Stomach (tissue), 4 donors: Measurements from ENCODE around the gene C9orf43.

ENCODE experiments used
- CTCF ChIP-seq, 7 experiments: fragments of 450-650 bp in 4 of 7; fragments of 200-600 bp in 3 of 7; sonication (generic) in 3 of 7; IDR thresholded peaks; one replicate each; pipeline ENCODE4 v1.5.1; 2016 to 2019; ENCODE audit warnings: antibody characterized with exemption in 7 of 7, control low read depth in 2 of 7, mild to moderate bottlenecking in 1 of 7
- EP300 ChIP-seq: sonication (generic); formaldehyde crosslinking; IDR thresholded peaks from one replicate; pipeline ENCODE4 v1.6.1; 2017; ENCODE audit warnings: antibody characterized with exemption
- POLR2A ChIP-seq, 4 donors: fragments of 450-650 bp; IDR thresholded peaks; one replicate each; pipeline ENCODE4 v1.6.1; 2016; ENCODE audit warnings: antibody characterized with exemption in 4 of 4, control low read depth in 2 of 4, mild to moderate bottlenecking in 1 of 4, moderate library complexity in 1 of 4
- POLR2AphosphoS5 ChIP-seq, 3 donors: sonication (generic); formaldehyde crosslinking; IDR thresholded peaks; one replicate each; pipeline ENCODE4 v1.6.1; 2016; ENCODE audit warnings: antibody characterized with exemption in 3 of 3

- TF ChIP-seq EP300 = no peak
- TF ChIP-seq POLR2A (IDR thresholded peaks at IDR 0.05) = peak in 1 of 4 donors; percentile 47
- TF ChIP-seq CTCF (IDR thresholded peaks at IDR 0.05) = peak in 6 of 7 experiments; percentile 7 to 96 (median 94)
- peak; percentile 31 to 93 (median 76) for TF ChIP-seq POLR2AphosphoS5 (IDR thresholded peaks at IDR 0.05)
Observed at GRCh38 chr9:113401027-113401792, 9.3 kb upstream of the C9orf43 start, which contains the start of gene ALAD.
